ENCODE data around the gene KCNQ4.
A peak's percentile ranks its signal among the peaks of the same experiment; 100 is the strongest.

Gene KCNQ4

DNA sequence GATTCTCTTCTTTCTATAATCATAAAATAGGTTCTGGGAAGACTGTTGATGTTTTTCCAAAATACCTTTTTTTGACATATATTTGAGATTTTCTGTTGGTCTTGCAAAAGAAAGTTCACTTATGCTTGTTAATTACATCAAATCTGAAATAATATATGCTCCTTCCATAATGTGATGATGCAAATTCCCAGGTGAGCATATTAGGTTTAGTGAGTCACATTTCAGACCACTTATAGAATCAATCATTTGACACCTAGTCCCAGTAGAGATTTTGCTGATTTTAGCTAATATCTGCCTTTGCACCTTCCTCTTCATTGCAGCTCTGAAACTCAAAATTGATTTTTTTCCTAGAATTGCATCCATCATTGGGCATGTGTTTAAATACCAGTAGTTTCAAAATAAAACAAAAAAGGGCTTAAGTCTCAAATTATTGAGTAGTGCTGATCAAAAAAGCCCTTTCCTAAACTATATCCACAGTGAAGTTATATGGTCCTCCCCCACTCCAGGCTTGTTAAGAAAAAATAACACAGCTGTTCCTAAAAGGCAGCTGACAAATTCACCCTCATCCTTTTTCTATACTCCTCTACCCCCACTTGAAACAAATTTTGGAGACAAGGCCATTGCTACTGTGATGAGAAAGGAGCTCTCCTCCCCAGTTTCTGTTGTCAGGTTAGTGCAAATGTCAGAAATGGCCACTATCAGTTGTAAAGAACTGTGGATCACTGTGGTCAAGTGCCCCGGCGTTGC, 37.1 kb upstream of the KCNQ4 start:
- no peak for TF ChIP-seq POLR2A (IDR thresholded peaks at IDR 0.05; ENCODE audit: low read length)
- no peak for TF ChIP-seq GATA1 (IDR thresholded peaks at IDR 0.05; ENCODE audit: low read depth, low read length)
- no peak for DNase-seq

- no peak for DNase-seq
Observed at GRCh38 chr1:40748841-40749718, 34.5 kb upstream of the KCNQ4 start.

GRCh38 chr1:40749817-40750216, 33.8 kb upstream of the KCNQ4 start:
- TF ChIP-seq GATA1 (IDR thresholded peaks at IDR 0.05; ENCODE audit: low read depth, low read length) (no peak), POLR2A (IDR thresholded peaks at IDR 0.05; ENCODE audit: low read length) (no peak)
- no peak for DNase-seq

More at GRCh38 chr1:40748841-40749718, 34.5 kb upstream of the KCNQ4 start:
- TF ChIP-seq POLR2A (IDR thresholded peaks at IDR 0.05; ENCODE audit: low read length) (no peak), GATA1 (IDR thresholded peaks at IDR 0.05; ENCODE audit: low read depth, low read length) (no peak)

GRCh38 chr1:40750451-40750908, 33.1 kb upstream of the KCNQ4 start:
- DNase-seq, result no peak
- TF ChIP-seq GATA1 (IDR thresholded peaks at IDR 0.05; ENCODE audit: low read depth, low read length) (no peak), POLR2A (IDR thresholded peaks at IDR 0.05; ENCODE audit: low read length) (no peak)

GRCh38 chr1:40751802-40752201, 31.8 kb upstream of the KCNQ4 start:
- no peak for TF ChIP-seq POLR2A (IDR thresholded peaks at IDR 0.05; ENCODE audit: low read length)
- TF ChIP-seq GATA1 (IDR thresholded peaks at IDR 0.05; ENCODE audit: low read depth, low read length), result no peak
- DNase-seq, result no peak

DNA sequence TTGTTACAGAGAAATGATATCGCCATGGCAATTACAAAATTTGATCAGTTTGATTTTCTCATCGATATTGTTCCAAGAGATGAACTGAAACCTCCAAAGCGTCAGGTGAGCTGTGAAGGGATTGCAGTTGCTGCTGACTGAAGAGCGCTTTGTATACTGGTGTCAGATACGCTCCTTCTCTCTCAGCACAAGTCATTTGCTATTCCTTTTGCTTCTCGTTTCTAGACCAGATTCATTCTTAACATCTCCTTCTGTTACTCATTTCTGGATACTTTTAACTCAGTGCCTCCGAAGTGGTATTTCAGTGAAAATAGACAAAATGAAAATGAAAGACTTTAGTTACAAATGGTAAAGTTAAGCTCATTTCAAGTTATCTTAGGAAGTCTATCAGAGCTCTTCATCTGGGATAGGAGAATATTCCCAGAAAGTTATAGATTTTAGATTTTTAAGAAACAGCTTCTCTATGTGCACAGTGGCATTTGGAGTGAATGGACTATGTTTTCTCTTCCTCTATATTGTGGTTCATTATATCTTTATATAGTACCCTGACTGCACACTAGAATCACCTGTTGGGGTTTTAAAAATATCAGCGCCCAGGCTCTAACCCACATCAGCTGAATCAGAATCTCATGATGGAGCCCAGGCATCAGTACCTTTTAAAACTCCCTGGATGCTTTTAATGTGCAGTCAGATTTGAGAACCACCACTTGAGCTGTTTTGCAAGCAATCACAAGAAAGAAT, 30.3 kb upstream of the KCNQ4 start:
- TF ChIP-seq POLR2A (IDR thresholded peaks at IDR 0.05; ENCODE audit: low read length) (no peak), GATA1 (IDR thresholded peaks at IDR 0.05; ENCODE audit: low read depth, low read length) (no peak)

DNA sequence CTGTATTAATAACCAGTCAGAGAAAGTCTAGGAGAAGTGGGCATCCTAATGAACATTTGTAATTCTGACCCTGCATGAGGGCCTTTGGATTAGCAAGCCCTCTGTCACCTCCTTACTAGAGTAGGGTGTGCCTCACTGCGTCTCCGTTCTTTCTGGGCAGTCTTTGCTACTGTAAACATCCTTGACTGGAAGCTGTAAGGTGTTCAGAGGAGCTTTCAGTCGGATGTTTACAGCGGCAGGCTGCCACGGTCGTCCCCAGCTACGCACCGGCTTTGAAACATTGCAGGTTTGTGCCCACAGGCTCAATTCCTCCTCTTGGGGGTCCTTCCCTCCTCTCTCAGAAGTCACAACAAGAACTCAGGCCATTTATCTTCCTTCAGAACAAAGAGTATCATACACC, 29.4 kb upstream of the KCNQ4 start:
- TF ChIP-seq GATA1 (IDR thresholded peaks at IDR 0.05; ENCODE audit: low read depth, low read length), result no peak
- no peak for TF ChIP-seq POLR2A (IDR thresholded peaks at IDR 0.05; ENCODE audit: low read length)
- no peak for DNase-seq

More for the DNA sequence above, 30.3 kb upstream of the KCNQ4 start:
- no peak for DNase-seq

DNA sequence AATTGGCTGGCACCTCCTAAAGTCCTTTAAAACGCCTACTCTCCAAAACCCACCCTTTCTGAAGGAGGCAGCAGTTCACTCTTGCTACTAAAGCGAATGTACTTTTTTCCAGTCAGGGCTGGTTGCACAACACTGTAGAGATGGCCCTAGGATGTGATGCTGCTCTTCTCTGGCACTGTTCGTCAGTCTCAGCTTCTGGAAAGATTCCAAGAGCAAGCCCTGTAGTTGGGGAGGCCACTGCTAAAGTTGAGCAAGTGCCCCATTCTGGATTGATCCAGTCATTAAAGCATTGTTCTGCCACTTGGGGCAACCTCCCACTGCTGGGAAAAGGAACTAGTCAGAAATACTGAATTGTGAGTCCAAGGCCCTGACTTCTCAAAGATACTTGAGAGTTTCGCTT, 28.5 kb upstream of the KCNQ4 start:
- TF ChIP-seq POLR2A (IDR thresholded peaks at IDR 0.05; ENCODE audit: low read length) (no peak), GATA1 (IDR thresholded peaks at IDR 0.05; ENCODE audit: low read depth, low read length) (no peak)
- DNase-seq, result peak in 1 of 2 experiments; percentile 10

DNA sequence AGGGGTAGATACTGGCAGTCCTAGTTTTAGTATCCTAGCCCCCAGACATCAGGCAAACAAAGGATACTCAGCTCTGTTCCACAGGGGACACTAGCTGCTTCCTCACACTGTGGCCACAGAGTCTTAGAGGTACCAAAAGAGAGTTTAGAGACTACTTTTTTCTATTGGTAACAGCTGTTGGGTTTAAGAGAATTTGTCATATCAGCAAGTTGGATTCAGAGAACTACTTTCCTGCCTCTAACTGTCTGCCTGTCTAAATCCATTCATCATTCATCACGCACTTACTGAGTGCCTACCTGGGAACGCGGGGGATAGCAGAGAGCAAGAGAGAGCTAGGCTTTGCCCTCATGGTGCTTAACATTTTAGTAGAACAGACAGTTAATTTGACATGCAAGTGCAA, 27.1 kb upstream of the KCNQ4 start:
- no peak for DNase-seq
- TF ChIP-seq POLR2A (IDR thresholded peaks at IDR 0.05; ENCODE audit: low read length) (no peak), GATA1 (IDR thresholded peaks at IDR 0.05; ENCODE audit: low read depth, low read length) (no peak)

DNA sequence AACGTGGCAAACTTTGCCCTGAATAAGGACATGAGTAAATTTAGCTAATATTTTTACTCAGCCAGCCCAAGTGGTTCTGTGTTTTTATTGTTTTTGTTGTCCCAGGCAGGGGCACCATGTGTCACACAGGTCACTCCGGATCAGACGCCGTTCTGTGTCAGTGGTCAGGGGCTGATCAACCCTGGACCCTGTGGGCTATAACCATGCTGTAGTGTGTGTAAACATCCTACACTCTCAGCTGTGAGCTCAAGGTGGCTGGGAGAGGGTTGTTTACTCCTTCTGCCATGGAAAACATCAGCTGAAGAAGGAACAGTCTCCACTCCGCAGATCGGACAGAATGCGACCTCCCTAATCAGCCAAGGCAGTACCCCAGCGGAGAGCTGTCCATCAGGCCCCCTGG, 26.5 kb upstream of the KCNQ4 start:
- TF ChIP-seq GATA1 (IDR thresholded peaks at IDR 0.05; ENCODE audit: low read depth, low read length), result no peak
- TF ChIP-seq POLR2A (IDR thresholded peaks at IDR 0.05; ENCODE audit: low read length), result no peak
- DNase-seq, result no peak

- no peak for TF ChIP-seq GATA1 (IDR thresholded peaks at IDR 0.05; ENCODE audit: low read depth, low read length)
- no peak for TF ChIP-seq POLR2A (IDR thresholded peaks at IDR 0.05; ENCODE audit: low read length)
Observed at GRCh38 chr1:40758004-40758403, 25.6 kb upstream of the KCNQ4 start.

DNA sequence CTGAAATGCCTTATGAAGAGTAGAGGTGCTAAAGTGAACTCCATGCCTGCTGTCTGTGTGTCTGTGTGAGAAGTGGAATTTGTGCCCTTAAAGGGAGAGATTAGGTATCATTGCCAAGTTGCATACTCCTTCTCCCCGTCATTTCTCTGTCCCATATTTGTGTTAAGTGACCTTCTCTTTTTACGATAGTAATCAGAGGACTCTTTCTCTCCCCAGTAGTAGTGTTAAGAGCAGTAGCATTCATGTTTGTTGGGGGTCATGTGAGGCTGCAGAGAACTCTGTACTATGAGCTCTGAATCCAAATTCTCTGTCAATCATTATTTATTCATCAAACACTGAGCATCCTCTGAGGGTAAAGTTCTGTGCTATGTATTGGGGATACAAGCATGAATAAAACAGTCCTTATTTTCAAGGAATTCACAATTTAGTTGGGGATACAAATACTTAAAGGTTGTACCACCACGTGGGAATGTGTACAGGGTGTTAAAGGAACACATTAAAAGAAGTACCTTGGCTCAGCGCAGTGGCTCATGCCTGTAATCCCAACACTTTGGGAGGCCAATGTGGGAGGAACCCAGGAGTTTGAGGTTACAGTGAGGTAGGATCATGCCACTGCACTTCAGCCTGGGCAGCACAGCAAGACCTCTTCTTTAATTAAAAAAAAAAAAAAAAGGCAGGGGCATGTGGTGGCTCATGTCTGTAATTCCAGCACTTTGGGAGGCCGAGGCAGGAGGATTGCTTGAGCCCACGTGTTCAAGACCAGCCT, 24.8 kb upstream of the KCNQ4 start:
- TF ChIP-seq GATA1 (IDR thresholded peaks at IDR 0.05; ENCODE audit: low read depth, low read length), result no peak
- TF ChIP-seq POLR2A (IDR thresholded peaks at IDR 0.05; ENCODE audit: low read length), result no peak
- no peak for DNase-seq

More at GRCh38 chr1:40758004-40758403, 25.6 kb upstream of the KCNQ4 start:
- no peak for DNase-seq

DNA sequence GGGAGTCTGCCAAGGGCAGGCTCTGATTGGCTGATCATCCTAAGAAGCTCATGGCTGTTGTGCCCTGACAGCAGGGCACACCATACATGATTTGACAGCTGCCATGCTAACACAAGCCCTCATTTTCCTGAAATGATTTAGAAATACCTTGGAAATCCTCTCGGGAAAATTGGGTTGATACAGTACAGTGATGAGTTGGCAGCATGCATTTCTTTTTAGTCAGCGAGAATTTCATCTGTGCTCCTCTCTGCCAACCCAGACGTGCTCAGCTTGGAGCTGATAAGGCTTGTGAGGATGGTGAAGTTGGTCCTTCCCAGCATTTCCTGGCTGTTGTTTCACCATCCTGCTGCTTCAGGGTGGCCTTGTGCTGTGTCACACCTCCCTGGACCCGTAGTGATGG, 22.6 kb upstream of the KCNQ4 start:
- TF ChIP-seq POLR2A (IDR thresholded peaks at IDR 0.05; ENCODE audit: low read length) (no peak), GATA1 (IDR thresholded peaks at IDR 0.05; ENCODE audit: low read depth, low read length) (no peak)
- DNase-seq, result no peak
